Panc1 (cell line): ENCODE data around the gene ITGB4. TPM values are rescaled to one million over a fixed set of nuclear protein-coding genes. Genes with fewer than 3 reads are reported as not detected.
A peak's percentile ranks its signal among the peaks of the same experiment; 100 is the strongest.

Experiments used
- ATAC-seq: fragments of 200-7000 bp; cut with Tn5 transposase; 2 replicates; pipeline ENCODE4 v1.9.1; 2020; ENCODE audit warnings: mild to moderate bottlenecking, moderate library complexity
- BruUV-seq: library from RNA; stranded (reverse); fragments of 400-500 nt; replicated peaks from 2 replicates; lab custom pipeline; 2021; lab: Mats Ljungman, UMichigan
- CTCF ChIA-PET: fragments of 300-600 bp; sonication (Branson Sonifier 250); formaldehyde crosslinking; loops from one replicate; lab custom pipeline; 2022; ENCODE audit warnings: antibody characterized with exemption; lab: Charles Lee
- POLR2A ChIA-PET: fragments of 300-600 bp; sonication (Branson Sonifier 250); formaldehyde crosslinking; loops from one replicate; lab custom pipeline; 2022; ENCODE audit warnings: antibody characterized with exemption; lab: Charles Lee
- DNase-seq: peaks from one replicate; pipeline ENCODE4 v3.0.0-alpha.2; 2010; ENCODE audit warnings: low read depth, low spot score
- H3K27ac ChIP-seq: 2 replicates; pipeline ENCODE4 v1.5.1; 2011; ENCODE audit warnings: mild to moderate bottlenecking, low read length, inconsistent platforms
- H3K27me3 ChIP-seq: fragments of 200-500 bp; sonication (Bioruptor generic); 2 replicates; pipeline ENCODE4 v1.6.0; 2014; ENCODE audit warnings: low read length, inconsistent platforms; ENCODE audit not compliant: control insufficient read depth, insufficient read depth
- H3K36me3 ChIP-seq: fragments of 200-500 bp; sonication (Bioruptor generic); 2 replicates; pipeline ENCODE4 v1.5.1; 2014; ENCODE audit warnings: inconsistent platforms, mild to moderate bottlenecking, low read length, moderate library complexity; ENCODE audit not compliant: control insufficient read depth, insufficient read depth
- H3K4me1 ChIP-seq: 2 replicates; pipeline ENCODE4 v1.5.1; 2011; ENCODE audit warnings: inconsistent platforms, mild to moderate bottlenecking, low read length, moderate library complexity; ENCODE audit not compliant: control insufficient read depth, insufficient read depth
- H3K4me3 ChIP-seq, 2 experiments: 2 replicates each; pipeline ENCODE4 v1.5.1; 2011 to 2012; ENCODE audit warnings: low read depth in 2 of 2, low read length in 2 of 2, mild to moderate bottlenecking in 2 of 2, inconsistent platforms in 1 of 2, moderate library complexity in 1 of 2
- H3K9me3 ChIP-seq: fragments of 200-500 bp; sonication (Bioruptor generic); 2 replicates; pipeline ENCODE4 v1.5.1; 2014; ENCODE audit warnings: low read depth, mild to moderate bottlenecking, inconsistent platforms, low read length, moderate library complexity; ENCODE audit not compliant: control insufficient read depth, insufficient read depth
- CTCF ChIP-seq: fragments of 450-650 bp; IDR thresholded peaks from 2 replicates; pipeline ENCODE4 v1.5.1; 2017; ENCODE audit warnings: mild to moderate bottlenecking
- POLR2AphosphoS5 ChIP-seq: IDR thresholded peaks from 2 replicates; pipeline ENCODE4 v1.6.1; 2012; ENCODE audit warnings: mild to moderate bottlenecking, low read depth, low read length, moderate library complexity
- SIN3A ChIP-seq: IDR thresholded peaks from 2 replicates; pipeline ENCODE4 v1.6.1; 2012; ENCODE audit warnings: low read depth, mild to moderate bottlenecking, low read length, moderate library complexity, borderline replicate concordance; ENCODE audit not compliant: insufficient read depth
- TCF7L2 ChIP-seq: IDR thresholded peaks from 2 replicates; pipeline ENCODE4 v1.6.1; 2011; ENCODE audit warnings: mild to moderate bottlenecking, low read depth, low read length, inconsistent platforms
- in situ Hi-C: cut with HindIII; loops from 2 replicates; pipeline ENCODE4 v1.10.0; 2016; ENCODE audit warnings: low sequenced_read_pairs, low pct_unique_long_range_greater_than_20kb
- intact Hi-C: fragments of 100-400 bp; cut with micrococcal nuclease; formaldehyde crosslinking; loops from one replicate; pipeline ENCODE4 v1.10.0; 2022; ENCODE audit not compliant: unreplicated experiment
- total RNA-seq: library from RNA; stranded (reverse); gene quantifications from one replicate; pipeline ENCODE4 v1.2.1, GENCODE V29; 2021; ENCODE audit not compliant: unreplicated experiment
- TF ChIP-seq, protein P1 (sequence below), 2 experiments: IDR thresholded peaks; 2 replicates each; pipeline ENCODE4 v1.6.1; 2011 to 2012; ENCODE audit warnings: low read depth in 2 of 2, control low read depth in 1 of 2, low read length in 1 of 2, mild to moderate bottlenecking in 1 of 2, moderate library complexity in 1 of 2; ENCODE audit not compliant: insufficient read depth in 1 of 2

ITGB4 gene
- total RNA-seq, 1 experiment from 2014 or later: 100 TPM

GRCh38 chr17:75673487-75673886 lies 47.8 kb upstream of the ITGB4 start:
- in situ Hi-C loops: no loop called here

DNA sequence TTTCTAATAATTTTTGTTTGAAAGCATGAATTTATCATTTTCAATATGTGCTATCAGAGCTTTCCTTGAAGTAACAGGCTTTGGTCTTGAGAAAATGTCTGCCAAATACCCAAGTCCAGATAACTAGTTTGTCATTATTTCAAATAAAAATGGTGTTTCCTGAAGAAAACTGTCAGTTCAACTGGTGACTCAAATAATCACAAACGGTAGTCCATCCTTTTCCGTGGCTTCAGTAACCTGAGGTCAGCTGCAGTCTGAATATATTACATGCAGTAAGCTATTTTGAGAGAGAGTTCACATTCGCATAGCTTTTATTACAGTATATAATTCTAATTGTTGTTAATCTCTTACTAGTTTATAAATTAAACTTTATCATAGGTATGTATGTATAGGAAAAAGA lies 44.8 kb upstream of the ITGB4 start:
- BruUV-seq: no TSS peak
- TF ChIP-seq, protein P1, sequence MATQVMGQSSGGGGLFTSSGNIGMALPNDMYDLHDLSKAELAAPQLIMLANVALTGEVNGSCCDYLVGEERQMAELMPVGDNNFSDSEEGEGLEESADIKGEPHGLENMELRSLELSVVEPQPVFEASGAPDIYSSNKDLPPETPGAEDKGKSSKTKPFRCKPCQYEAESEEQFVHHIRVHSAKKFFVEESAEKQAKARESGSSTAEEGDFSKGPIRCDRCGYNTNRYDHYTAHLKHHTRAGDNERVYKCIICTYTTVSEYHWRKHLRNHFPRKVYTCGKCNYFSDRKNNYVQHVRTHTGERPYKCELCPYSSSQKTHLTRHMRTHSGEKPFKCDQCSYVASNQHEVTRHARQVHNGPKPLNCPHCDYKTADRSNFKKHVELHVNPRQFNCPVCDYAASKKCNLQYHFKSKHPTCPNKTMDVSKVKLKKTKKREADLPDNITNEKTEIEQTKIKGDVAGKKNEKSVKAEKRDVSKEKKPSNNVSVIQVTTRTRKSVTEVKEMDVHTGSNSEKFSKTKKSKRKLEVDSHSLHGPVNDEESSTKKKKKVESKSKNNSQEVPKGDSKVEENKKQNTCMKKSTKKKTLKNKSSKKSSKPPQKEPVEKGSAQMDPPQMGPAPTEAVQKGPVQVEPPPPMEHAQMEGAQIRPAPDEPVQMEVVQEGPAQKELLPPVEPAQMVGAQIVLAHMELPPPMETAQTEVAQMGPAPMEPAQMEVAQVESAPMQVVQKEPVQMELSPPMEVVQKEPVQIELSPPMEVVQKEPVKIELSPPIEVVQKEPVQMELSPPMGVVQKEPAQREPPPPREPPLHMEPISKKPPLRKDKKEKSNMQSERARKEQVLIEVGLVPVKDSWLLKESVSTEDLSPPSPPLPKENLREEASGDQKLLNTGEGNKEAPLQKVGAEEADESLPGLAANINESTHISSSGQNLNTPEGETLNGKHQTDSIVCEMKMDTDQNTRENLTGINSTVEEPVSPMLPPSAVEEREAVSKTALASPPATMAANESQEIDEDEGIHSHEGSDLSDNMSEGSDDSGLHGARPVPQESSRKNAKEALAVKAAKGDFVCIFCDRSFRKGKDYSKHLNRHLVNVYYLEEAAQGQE (IDR thresholded peaks at IDR 0.05; ENCODE audit: insufficient read depth in 1 of 2, low read depth in 2 of 2, low read length in 1 of 2): no peak
- no peak for TF ChIP-seq SIN3A
- TF ChIP-seq CTCF: no peak
- TF ChIP-seq POLR2AphosphoS5: no peak
- no peak for TF ChIP-seq TCF7L2
- Histone ChIP-seq H3K27me3 (no peaks in the 10 kb centered on the region), H3K4me1 (peaks cover 24% of the 10 kb centered on the region), H3K4me3 (no peak overlapping the region), H3K27ac (no peak overlapping the region), H3K9me3 (no peaks in the 10 kb centered on the region), H3K36me3 (peaks cover 11% of the 10 kb centered on the region; the same call in 1 of the 2 replicates)
- in situ Hi-C loops: no loop called here
- no peak for DNase-seq
- intact Hi-C loops: no loop called here
- POLR2A ChIA-PET: no interaction called here
- no peak for ATAC-seq
- CTCF ChIA-PET: no interaction called here

More at GRCh38 chr17:75673487-75673886, 47.8 kb upstream of the ITGB4 start:
- POLR2A ChIA-PET: interaction anchor here (0.7 kb wide), 1 partner anchor 71 kb away, joined by 3 read pairs; no protein-coding TSS in a partner anchor
- CTCF ChIA-PET: interaction anchor here (1.9 kb wide), 1 partner anchor 74 kb away, joined by 15 read pairs; no protein-coding TSS in a partner anchor
- BruUV-seq: no TSS peak
- Histone ChIP-seq H3K36me3 (peaks cover 24% of the 10 kb centered on the region), H3K4me3 (no peak overlapping the region), H3K4me1 (peaks cover 3% of the 10 kb centered on the region), H3K27ac (no peak overlapping the region), H3K9me3 (no peaks in the 10 kb centered on the region), H3K27me3 (no peaks in the 10 kb centered on the region)
- TF ChIP-seq CTCF: no peak
- TF ChIP-seq SIN3A: no peak
- TF ChIP-seq TCF7L2: no peak
- TF ChIP-seq, protein P1 (IDR thresholded peaks at IDR 0.05; ENCODE audit: insufficient read depth in 1 of 2, low read depth in 2 of 2, low read length in 1 of 2): no peak
- TF ChIP-seq POLR2AphosphoS5: no peak
- intact Hi-C loops: no loop called here
- no peak for DNase-seq
- ATAC-seq: peak; percentile 30; the same call in 1 of the 2 replicates
